GM12891 (cell line): ENCODE measurements around the gene PRKCSH.

ENCODE experiments used
- POLR2A ChIP-seq: IDR thresholded peaks from 2 replicates; pipeline ENCODE4 v1.6.1; 2011; ENCODE audit warnings: low read depth, low read length, control low read depth
- POLR2AphosphoS5 ChIP-seq: IDR thresholded peaks from 2 replicates; pipeline ENCODE4 v1.6.1; 2011; ENCODE audit warnings: low read depth, low read length, control low read depth
- SPI1 ChIP-seq: IDR thresholded peaks from 2 replicates; pipeline ENCODE4 v1.6.1; 2011; ENCODE audit warnings: low read depth, low read length, control low read depth

GRCh38 chr19:11448410-11448809 is 13.0 kb downstream of the PRKCSH start:
- TF ChIP-seq POLR2A (no peak), POLR2AphosphoS5 (no peak), SPI1 (no peak)
